Vagina (tissue), 2 donors: Measurements from ENCODE around the gene HHATL. TPM values are rescaled to one million over a fixed set of nuclear protein-coding genes. Genes with fewer than 3 reads are reported as not detected.

Experiments
- DNase-seq, 2 donors: peaks; one replicate each; pipeline ENCODE4 v3.0.0-alpha.2; 2017; ENCODE audit errors: extremely low spot score in 2 of 2
- H3K27ac ChIP-seq: fragments of 200-600 bp; sonication (generic); one replicate; pipeline ENCODE4 v1.5.1; 2019
- H3K27me3 ChIP-seq: fragments of 200-600 bp; sonication (generic); one replicate; pipeline ENCODE4 v1.5.1; 2019
- H3K36me3 ChIP-seq, 2 donors: fragments of 200-600 bp; sonication (generic); one replicate each; pipeline ENCODE4 v1.5.1; 2017 to 2019
- H3K4me1 ChIP-seq: fragments of 200-600 bp; sonication (generic); one replicate; pipeline ENCODE4 v1.5.1; 2019
- H3K4me3 ChIP-seq, 2 donors: fragments of 200-600 bp; sonication (generic); 1 replicate in 1 of 2; 2 replicates in 1 of 2; pipeline ENCODE4 v1.5.1; 2016 to 2019
- H3K9me3 ChIP-seq: fragments of 200-600 bp; sonication (generic); one replicate; pipeline ENCODE4 v1.5.1; 2019
- POLR2A ChIP-seq, 2 donors: fragments of 450-650 bp; IDR thresholded peaks; one replicate each; pipeline ENCODE4 v1.6.1; 2017; ENCODE audit warnings: antibody characterized with exemption in 2 of 2, mild to moderate bottlenecking in 2 of 2, moderate library complexity in 2 of 2
- POLR2AphosphoS5 ChIP-seq, 2 donors: sonication (generic); formaldehyde crosslinking; IDR thresholded peaks; one replicate each; pipeline ENCODE4 v1.9.0; 2017; ENCODE audit warnings: antibody characterized with exemption in 2 of 2, mild to moderate bottlenecking in 2 of 2, low read depth in 1 of 2; ENCODE audit not compliant: insufficient read depth in 1 of 2
- intact Hi-C: fragments of 100-400 bp; cut with DNase I; formaldehyde crosslinking; loops from one replicate; pipeline ENCODE4 v1.15.1; 2023
- total RNA-seq: library from RNA; depleted of rRNA; stranded (reverse); fragments of >200 nt; gene quantifications from one replicate; pipeline ENCODE4 v1.2.3, GENCODE V29; 2016
- TF ChIP-seq, protein P1 (sequence below), 3 experiments: fragments of 450-650 bp in 2 of 3; fragments of 200-600 bp in 1 of 3; sonication (generic) in 1 of 3; IDR thresholded peaks; one replicate each; pipeline ENCODE4 v1.5.1; 2017 to 2019; ENCODE audit warnings: antibody characterized with exemption in 3 of 3, mild to moderate bottlenecking in 2 of 3, moderate library complexity in 2 of 3

The HHATL gene
- total RNA-seq, 1 donor from 2014 or later = not detected

DNA sequence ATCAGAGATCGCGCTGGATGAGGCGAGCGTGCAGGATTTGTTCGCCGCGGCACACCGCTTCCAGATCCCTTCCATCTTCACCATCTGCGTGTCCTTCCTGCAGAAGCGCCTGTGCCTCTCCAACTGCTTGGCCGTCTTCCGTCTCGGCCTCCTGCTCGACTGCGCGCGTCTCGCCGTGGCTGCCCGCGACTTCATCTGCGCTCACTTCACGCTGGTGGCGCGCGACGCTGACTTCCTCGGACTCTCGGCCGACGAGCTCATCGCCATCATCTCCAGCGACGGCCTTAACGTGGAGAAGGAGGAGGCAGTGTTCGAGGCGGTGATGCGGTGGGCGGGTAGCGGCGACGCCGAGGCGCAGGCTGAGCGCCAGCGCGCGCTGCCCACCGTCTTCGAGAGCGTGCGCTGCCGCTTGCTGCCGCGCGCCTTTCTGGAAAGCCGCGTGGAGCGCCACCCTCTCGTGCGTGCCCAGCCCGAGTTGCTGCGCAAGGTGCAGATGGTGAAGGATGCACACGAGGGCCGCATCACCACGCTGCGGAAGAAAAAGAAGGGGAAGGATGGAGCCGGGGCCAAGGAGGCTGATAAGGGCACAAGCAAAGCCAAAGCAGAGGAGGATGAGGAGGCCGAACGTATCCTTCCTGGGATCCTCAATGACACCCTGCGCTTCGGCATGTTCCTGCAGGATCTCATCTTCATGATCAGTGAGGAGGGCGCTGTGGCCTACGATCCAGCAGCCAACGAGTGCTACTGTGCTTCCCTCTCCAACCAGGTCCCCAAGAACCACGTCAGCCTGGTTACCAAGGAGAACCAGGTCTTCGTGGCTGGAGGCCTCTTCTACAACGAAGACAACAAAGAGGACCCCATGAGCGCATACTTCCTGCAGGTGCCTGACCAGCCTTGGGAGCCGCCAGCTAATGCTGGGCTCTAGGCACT is 16.4 kb downstream of the HHATL start:
- peaks cover 30% of the 10 kb centered on the region for H3K4me1 ChIP-seq
- no peaks in the 10 kb centered on the region for H3K36me3 ChIP-seq
- no peak overlapping the region for H3K27ac ChIP-seq
- peak overlapping the region; percentile 21 to 24 for H3K4me3 ChIP-seq
- intact Hi-C loops = no loop called here
- TF ChIP-seq, protein P1, sequence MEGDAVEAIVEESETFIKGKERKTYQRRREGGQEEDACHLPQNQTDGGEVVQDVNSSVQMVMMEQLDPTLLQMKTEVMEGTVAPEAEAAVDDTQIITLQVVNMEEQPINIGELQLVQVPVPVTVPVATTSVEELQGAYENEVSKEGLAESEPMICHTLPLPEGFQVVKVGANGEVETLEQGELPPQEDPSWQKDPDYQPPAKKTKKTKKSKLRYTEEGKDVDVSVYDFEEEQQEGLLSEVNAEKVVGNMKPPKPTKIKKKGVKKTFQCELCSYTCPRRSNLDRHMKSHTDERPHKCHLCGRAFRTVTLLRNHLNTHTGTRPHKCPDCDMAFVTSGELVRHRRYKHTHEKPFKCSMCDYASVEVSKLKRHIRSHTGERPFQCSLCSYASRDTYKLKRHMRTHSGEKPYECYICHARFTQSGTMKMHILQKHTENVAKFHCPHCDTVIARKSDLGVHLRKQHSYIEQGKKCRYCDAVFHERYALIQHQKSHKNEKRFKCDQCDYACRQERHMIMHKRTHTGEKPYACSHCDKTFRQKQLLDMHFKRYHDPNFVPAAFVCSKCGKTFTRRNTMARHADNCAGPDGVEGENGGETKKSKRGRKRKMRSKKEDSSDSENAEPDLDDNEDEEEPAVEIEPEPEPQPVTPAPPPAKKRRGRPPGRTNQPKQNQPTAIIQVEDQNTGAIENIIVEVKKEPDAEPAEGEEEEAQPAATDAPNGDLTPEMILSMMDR (IDR thresholded peaks at IDR 0.05) = no peak
- TF ChIP-seq POLR2AphosphoS5 (IDR thresholded peaks at IDR 0.05; ENCODE audit: insufficient read depth in 1 of 2, low read depth in 1 of 2) (no peak), POLR2A (IDR thresholded peaks at IDR 0.05) (no peak)
- no peaks in the 10 kb centered on the region for H3K9me3 ChIP-seq
- H3K27me3 ChIP-seq = no peaks in the 10 kb centered on the region
- DNase-seq = no peak

DNA sequence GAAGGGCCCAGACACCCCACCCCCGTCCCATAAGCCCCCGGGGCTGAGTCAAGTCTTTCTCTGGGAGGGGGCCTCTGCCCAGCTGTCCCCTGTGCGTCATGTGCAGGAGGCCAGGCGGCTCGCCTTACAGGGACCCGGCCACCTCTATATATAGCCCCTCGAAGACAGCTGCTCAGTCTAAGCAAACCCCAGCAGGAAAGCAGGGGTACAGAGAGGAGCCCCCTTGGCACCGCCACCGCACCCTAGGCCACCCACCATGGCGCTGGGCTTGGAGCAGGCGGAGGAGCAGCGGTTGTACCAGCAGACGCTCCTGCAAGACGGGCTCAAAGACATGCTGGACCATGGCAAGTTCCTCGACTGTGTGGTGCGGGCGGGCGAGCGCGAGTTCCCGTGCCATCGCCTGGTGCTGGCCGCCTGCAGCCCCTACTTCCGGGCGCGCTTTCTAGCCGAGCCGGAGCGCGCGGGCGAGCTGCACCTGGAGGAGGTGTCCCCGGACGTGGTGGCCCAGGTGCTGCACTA is 17.2 kb downstream of the HHATL start, which contains the start of gene KLHL40:
Gene KLHL40 (plus strand): TSS at position 175 of the 519 bp plus-strand sequence. CDS start 82 bp downstream, at position 257.
- intact Hi-C loops = no loop called here
- H3K9me3 ChIP-seq = no peaks in the 10 kb centered on the region
- H3K4me3 ChIP-seq = peak within 1 kb of the TSS; percentile 21 to 24
- TF ChIP-seq POLR2A (IDR thresholded peaks at IDR 0.05) (no peak), POLR2AphosphoS5 (IDR thresholded peaks at IDR 0.05; ENCODE audit: insufficient read depth in 1 of 2, low read depth in 1 of 2) (no peak)
- TF ChIP-seq, protein P1 (IDR thresholded peaks at IDR 0.05) = no peak
- H3K27me3 ChIP-seq = no peaks in the 10 kb centered on the region
- H3K36me3 ChIP-seq = no peaks in the 10 kb centered on the region
- H3K27ac ChIP-seq = peak within 1 kb of the TSS; percentile 77
- no peak for DNase-seq
- H3K4me1 ChIP-seq = peaks cover 30% of the 10 kb centered on the region

DNA sequence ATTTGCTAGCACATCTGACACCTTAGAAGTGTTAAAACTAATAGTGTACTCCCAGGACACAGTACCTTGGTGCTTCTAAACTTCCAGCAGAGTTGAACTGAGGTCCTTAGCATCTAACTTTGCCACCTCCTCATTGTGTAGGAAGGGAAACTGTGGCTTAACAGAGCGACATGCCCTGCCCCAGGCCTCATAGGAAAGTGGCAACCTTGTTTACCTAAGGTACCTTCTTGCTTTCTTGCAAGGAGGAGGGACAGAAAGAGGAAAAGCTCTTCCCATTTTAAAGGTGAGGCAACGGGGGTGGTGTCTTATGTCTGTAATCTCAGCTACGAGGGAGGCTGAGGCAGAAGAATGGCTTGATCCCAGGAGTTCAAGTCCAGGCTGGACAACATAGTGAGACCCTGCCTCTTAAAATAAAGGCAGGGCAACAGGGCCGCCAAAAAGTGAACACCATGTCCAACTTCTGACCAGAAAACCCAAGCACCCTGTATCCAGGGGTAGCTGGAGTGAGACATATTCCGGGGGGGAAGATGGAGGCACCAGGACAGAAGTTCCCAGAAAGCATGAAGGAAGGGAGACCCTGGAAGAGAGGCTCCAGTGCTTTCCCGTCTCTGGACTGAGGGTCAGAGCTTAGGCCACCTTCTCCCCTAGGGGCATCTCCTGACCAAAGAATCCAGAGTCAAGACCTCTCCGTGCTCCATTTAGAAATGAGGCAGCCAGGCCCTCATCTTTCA is 17.8 kb downstream of the HHATL start:
- peak overlapping the region; percentile 77 for H3K27ac ChIP-seq
- H3K4me1 ChIP-seq = peaks cover 30% of the 10 kb centered on the region
- no peaks in the 10 kb centered on the region for H3K27me3 ChIP-seq
- intact Hi-C loops = no loop called here
- TF ChIP-seq, protein P1 (IDR thresholded peaks at IDR 0.05) = no peak
- TF ChIP-seq POLR2AphosphoS5 (IDR thresholded peaks at IDR 0.05; ENCODE audit: insufficient read depth in 1 of 2, low read depth in 1 of 2) (no peak), POLR2A (IDR thresholded peaks at IDR 0.05) (no peak)
- no peak for DNase-seq
- H3K36me3 ChIP-seq = no peaks in the 10 kb centered on the region
- no peak overlapping the region for H3K4me3 ChIP-seq
- H3K9me3 ChIP-seq = no peaks in the 10 kb centered on the region

DNA sequence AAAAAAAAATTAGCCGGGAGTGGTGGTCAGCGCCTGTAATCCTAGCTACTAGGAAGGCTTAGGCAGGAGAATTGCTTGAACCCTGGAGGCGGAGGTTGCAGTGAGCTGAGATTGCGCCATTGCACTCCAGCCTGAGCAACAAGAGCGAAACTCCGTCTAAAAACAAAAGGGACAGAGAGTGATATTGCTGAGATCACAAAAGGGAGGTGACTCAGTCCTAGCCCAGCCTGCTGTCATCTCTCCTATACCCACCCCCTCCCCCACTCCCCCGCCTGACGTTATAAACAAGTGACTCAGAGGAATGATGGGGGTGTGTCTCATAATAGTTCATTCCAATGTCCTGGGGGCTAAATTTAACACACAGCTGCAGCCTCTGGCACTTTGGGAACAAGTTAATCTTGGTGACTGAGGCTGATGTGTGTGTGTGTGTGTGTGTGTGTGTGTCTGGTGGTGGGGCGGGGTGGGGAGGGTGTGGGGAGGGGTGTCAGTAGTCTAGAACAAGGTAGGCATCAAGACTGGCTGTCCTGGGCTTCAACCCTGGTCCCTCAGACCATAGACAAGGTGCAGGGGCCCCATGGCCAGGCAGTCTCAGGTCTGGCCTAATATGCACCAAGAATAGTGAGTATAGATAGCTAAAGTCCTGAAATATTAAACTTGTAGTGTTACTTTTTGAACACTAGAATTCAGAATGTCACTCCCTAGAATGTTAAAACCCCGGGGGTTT is 18.6 kb downstream of the HHATL start:
- H3K4me3 ChIP-seq = no peak overlapping the region
- H3K9me3 ChIP-seq = no peaks in the 10 kb centered on the region
- H3K36me3 ChIP-seq = no peaks in the 10 kb centered on the region
- H3K27me3 ChIP-seq = no peaks in the 10 kb centered on the region
- TF ChIP-seq POLR2A (IDR thresholded peaks at IDR 0.05) = no peak
- peak in 1 of 2 donors; percentile 42 for TF ChIP-seq POLR2AphosphoS5 (IDR thresholded peaks at IDR 0.05; ENCODE audit: insufficient read depth in 1 of 2, low read depth in 1 of 2)
- peak overlapping the region; percentile 77 for H3K27ac ChIP-seq
- intact Hi-C loops = no loop called here
- peak in 1 of 2 donors; percentile 97 for DNase-seq
- peaks cover 30% of the 10 kb centered on the region for H3K4me1 ChIP-seq
